ENCODE measurements around the gene KDM3B.

Gene KDM3B

GRCh38 chr5:138482638-138483037, 130.2 kb downstream of the KDM3B start:
- no peak overlapping the region for H3K4me3 ChIP-seq (replicated peaks; ENCODE audit: low read depth, low read length)
- DNase-seq (ENCODE audit: extremely low read depth, low read depth), result no peak
- no peak for TF ChIP-seq CTCF (IDR thresholded peaks at IDR 0.05; ENCODE audit: low read depth, low read length, missing control alignments)

Measured in HFF-Myc (cell line).